Heart left ventricle (tissue), 16 donors: Measurements from ENCODE around the gene MINDY4. TPM values are rescaled to one million over a fixed set of nuclear protein-coding genes. Genes with fewer than 3 reads are reported as not detected.

Source experiments
- ATAC-seq, 4 donors: fragments of 200-7000 bp; cut with Tn5 transposase; one replicate each; pipeline ENCODE4 v1.9.1; 2020 to 2022; ENCODE audit warnings: moderate library complexity in 4 of 4, mild to moderate bottlenecking in 3 of 4, moderate number of reproducible peaks in 1 of 4
- DNase-seq, 5 donors: peaks; one replicate each; pipeline ENCODE4 v3.0.0-alpha.2; 2020
- H3K27ac ChIP-seq, 12 donors: fragments of 200-600 bp; sonication (generic) in 4 of 12; one replicate each; pipeline versions ENCODE4 v1.5.0 to v1.8.0; 2016 to 2022; ENCODE audit warnings: mild to moderate bottlenecking in 2 of 12
- H3K27me3 ChIP-seq, 9 donors: fragments of 200-600 bp; sonication (generic) in 2 of 9; one replicate each; pipeline versions ENCODE4 v1.5.1 to v1.8.0; 2016 to 2022; ENCODE audit warnings: mild to moderate bottlenecking in 3 of 9
- H3K36me3 ChIP-seq, 9 donors: fragments of 200-600 bp; sonication (generic) in 2 of 9; one replicate each; pipeline versions ENCODE4 v1.5.0 to v1.8.0; 2018 to 2022; ENCODE audit warnings: mild to moderate bottlenecking in 2 of 9
- H3K4me1 ChIP-seq, 12 donors: fragments of 200-600 bp; sonication (generic) in 4 of 12; one replicate each; pipeline versions ENCODE4 v1.5.0 to v1.8.0; 2016 to 2022; ENCODE audit warnings: mild to moderate bottlenecking in 3 of 12
- H3K4me3 ChIP-seq, 12 donors: fragments of 200-600 bp; sonication (generic) in 4 of 12; one replicate each; pipeline versions ENCODE4 v1.5.0 to v1.8.0; 2017 to 2022; ENCODE audit warnings: mild to moderate bottlenecking in 9 of 12, moderate library complexity in 4 of 12
- H3K9me3 ChIP-seq, 12 donors: fragments of 200-600 bp; sonication (generic) in 4 of 12; one replicate each; pipeline versions ENCODE4 v1.5.0 to v1.8.0; 2016 to 2022; ENCODE audit warnings: mild to moderate bottlenecking in 1 of 12
- CTCF ChIP-seq, 12 donors: fragments of 200-600 bp; sonication (generic) in 4 of 12; IDR thresholded peaks; one replicate each; pipeline versions ENCODE4 v1.5.0 to v1.8.0; 2018 to 2022; ENCODE audit warnings: antibody characterized with exemption in 12 of 12, mild to moderate bottlenecking in 5 of 12
- POLR2A ChIP-seq, 2 donors: fragments of 450-650 bp; IDR thresholded peaks; one replicate each; pipeline ENCODE4 v1.6.1; 2017; ENCODE audit warnings: antibody characterized with exemption in 2 of 2, mild to moderate bottlenecking in 2 of 2, moderate library complexity in 2 of 2
- WGBS, 4 donors: extraction: QIAGEN DNeasy Blood & Tissue Kit in 2 of 4; methylation state at CpG; one replicate each; pipeline versions ENCODE4 v1.1.5 to v1.1.7; 2013 to 2018; 5-methylcytosine and 5-hydroxymethylcytosine counted together
- intact Hi-C, 10 donors: fragments of 100-400 bp; cut with DNase I; formaldehyde crosslinking; loops; one replicate each; pipeline versions ENCODE4 v1.11.1 to v1.14.2; 2022
- polyA plus RNA-seq, 2 donors: library from polyadenylated mRNA; stranded (reverse); fragments of 200-250 nt; gene quantifications; one replicate each; pipeline ENCODE4 v1.2.3, GENCODE V29; 2013
- total RNA-seq, 9 donors: library from RNA; depleted of rRNA in 2 of 9; stranded (reverse); fragments of >200 nt in 2 of 9; fragmentation: NEBNext Ultra II Directional in 3 of 9; extraction: Animal tissue kit (Norgen Biotek cat#: 25700) in 3 of 9; gene quantifications; one replicate each; pipeline versions ENCODE4 v1.1.0 to v1.2.4, GENCODE V29; 2016 to 2023
- donor health status: ischemic (EF 13 %, LVEDD 7.1; RV severe dilation, severe dysfunction).
- donor health status: healthy with polysubstance abuse.
- donor health status: DM: no; HTN: yes; CAD: no.
- donor health status: DM: no; HTN: no; CAD: no.
- donor health status: ischemic (EF 25% LVEDD 6.9; RV normal size, moderate dysfunction).
- donor health status: ischemic (EF 25% LVEDD 5.7; RV mildly dilated, moderate dysfunction).
- donor health status: healthy.
- donor health status: DM: yes; HTN: yes; CAD: no.
- donor health status: ischemic (EF 35%, LVEDD 5.7; RV mildly dilated, moderate dysfunction).
- donor health status: nonischemic (EF 11% LVEDD 7.7; RV severe dilation, severe dysfunction).
- donor health status: DM: yes; HTN: yes; CAD: no.
- donor health status: PGD.
- donor health status: ischemic (EF 29% LVEDD 5.4; RV normal size, mild dysfunction).
- donor health status: nonischemic (EF 23%, LVEDD 6.1; RV moderate dilation, normal function).

Gene MINDY4
- total and polyA plus RNA-seq, 11 donors = 1.3 to 6.0 (median 2.9) TPM

DNA sequence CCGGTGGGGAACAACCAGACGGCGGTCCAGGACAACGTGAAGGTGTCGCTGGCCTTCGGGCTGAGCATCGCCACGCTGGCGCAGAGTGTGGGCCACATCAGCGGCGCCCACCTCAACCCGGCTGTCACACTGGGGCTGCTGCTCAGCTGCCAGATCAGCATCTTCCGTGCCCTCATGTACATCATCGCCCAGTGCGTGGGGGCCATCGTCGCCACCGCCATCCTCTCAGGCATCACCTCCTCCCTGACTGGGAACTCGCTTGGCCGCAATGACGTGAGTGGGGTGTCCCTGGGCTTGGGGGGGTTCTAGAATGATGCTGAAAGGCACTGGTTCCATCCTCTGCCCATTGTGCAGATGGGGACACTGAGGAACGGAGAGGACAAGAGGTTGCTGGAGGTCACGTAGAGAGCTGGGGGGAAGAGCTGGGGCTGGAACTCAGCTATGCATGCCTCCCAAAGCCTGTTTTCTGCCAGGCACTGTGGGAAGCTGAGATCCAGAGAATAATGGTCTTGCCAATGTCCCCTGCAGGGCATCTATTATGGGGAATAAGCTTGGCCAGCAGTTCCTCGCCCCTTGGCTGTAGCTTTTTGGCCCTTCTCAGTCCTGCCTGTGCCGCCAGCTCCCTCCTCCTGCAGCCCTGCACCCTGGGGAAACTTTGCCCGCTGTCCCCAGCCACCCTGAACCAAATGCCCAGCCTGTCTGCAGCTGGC, 141.0 kb downstream of the MINDY4 start:
- no peak for ATAC-seq
- Histone ChIP-seq H3K4me3 (peak overlapping the region; percentile 42 to 82 (median 61)), H3K9me3 (no peaks in the 10 kb centered on the region), H3K27ac (peak overlapping the region; percentile 73 to 94 (median 82)), H3K27me3 (no peaks in the 10 kb centered on the region), H3K36me3 (no peaks in the 10 kb centered on the region), H3K4me1 (peaks cover 11 to 98% (median 68%) of the 10 kb centered on the region in 12 donors)
- DNase-seq = peak in 1 of 5 donors; percentile 60
- intact Hi-C loops = loop anchor here in 4 of 10 donors (5.0 to 10.0 kb wide), 2 partner anchors 95 to 97 kb away; no protein-coding TSS in a partner anchor
- TF ChIP-seq POLR2A (IDR thresholded peaks at IDR 0.05) (no peak), CTCF (IDR thresholded peaks at IDR 0.05) (no peak)
- WGBS, 4 donors = 31 to 58% (median 46%) methylated on average over 12 to 26 of the region's 26 CpGs

DNA sequence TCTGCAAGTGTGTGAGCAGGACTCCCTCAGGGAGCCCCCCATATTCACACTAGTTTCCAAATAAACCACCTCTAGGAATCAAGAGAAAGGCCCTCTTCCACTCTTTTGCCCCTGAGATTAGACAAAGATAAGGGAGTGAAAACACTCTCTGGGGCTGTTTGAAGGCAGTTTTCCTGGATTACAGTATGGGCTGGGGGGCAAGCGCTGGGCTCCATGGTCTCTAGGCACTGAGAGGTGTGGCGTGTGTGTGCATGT, 141.4 kb downstream of the MINDY4 start:
- H3K27me3 ChIP-seq = no peaks in the 10 kb centered on the region
- peak overlapping the region; percentile 73 to 94 (median 82) for H3K27ac ChIP-seq
- peaks cover 11 to 98% (median 68%) of the 10 kb centered on the region in 12 donors for H3K4me1 ChIP-seq
- no peaks in the 10 kb centered on the region for H3K36me3 ChIP-seq
- ATAC-seq (no peak), DNase-seq (no peak)
- no peaks in the 10 kb centered on the region for H3K9me3 ChIP-seq
- TF ChIP-seq CTCF (IDR thresholded peaks at IDR 0.05) (no peak), POLR2A (IDR thresholded peaks at IDR 0.05) (no peak)
- WGBS, 4 donors = 19 to 51% (median 43%) methylated on average over 2 of the region's 2 CpGs
- H3K4me3 ChIP-seq = peak overlapping the region; percentile 42 to 82 (median 61)
- intact Hi-C loops = loop anchor here in 4 of 10 donors (5.0 to 10.0 kb wide), 2 partner anchors 95 to 98 kb away; no protein-coding TSS in a partner anchor

DNA sequence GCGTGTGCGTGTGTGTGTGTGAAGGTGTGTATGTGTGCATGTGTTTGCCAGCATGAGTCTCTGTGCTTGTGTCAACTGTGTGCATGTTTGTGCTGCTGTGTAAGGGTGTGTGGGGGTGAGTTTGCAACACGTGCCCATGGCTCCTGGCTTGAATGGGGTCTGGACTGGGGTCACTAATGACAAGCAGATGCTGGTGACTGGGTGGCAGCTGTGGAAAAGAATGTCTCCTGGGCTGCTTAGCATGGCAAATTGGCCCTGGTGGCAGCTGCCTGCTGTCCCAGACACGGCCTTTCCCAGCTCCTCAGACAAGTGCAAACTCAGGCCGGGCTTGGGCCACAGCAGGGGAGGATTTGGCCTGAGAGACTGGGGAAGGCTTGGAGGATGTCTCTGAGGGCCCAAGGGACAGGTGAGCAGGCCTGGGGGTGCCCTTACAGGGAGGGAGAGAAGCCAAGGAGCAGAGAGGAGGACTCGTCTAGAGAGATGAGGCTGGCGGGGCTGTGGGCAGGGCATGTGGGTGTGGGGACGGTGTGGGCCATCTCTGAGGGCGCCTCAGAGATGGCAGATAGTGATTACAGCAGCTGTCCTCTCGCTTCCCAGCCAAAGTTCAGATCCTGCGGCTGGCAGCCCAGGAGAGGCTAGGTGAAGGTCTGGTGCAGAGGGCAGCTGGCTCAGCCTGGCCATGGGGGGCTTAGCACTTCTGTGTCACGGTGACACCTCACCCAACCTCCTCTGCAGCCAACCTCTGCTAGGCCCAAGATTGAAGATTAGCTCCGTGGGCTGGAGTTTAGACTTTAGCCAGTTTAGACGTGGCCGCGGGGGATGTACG, 142.0 kb downstream of the MINDY4 start:
- peak overlapping the region; percentile 12 to 82 (median 60) for H3K4me3 ChIP-seq
- no peaks in the 10 kb centered on the region for H3K27me3 ChIP-seq
- no peaks in the 10 kb centered on the region for H3K36me3 ChIP-seq
- peak overlapping the region; percentile 73 to 94 (median 82) for H3K27ac ChIP-seq
- H3K4me1 ChIP-seq = peaks cover 8 to 98% (median 68%) of the 10 kb centered on the region in 12 donors
- TF ChIP-seq CTCF (IDR thresholded peaks at IDR 0.05) (no peak), POLR2A (IDR thresholded peaks at IDR 0.05) (no peak)
- H3K9me3 ChIP-seq = no peaks in the 10 kb centered on the region
- DNase-seq (peak in 1 of 5 donors; percentile 56), ATAC-seq (no peak)
- intact Hi-C loops = loop anchor here in 4 of 10 donors (5.0 to 10.0 kb wide), 2 partner anchors 96 to 98 kb away; no protein-coding TSS in a partner anchor
- WGBS, 4 donors = 36 to 48% (median 45%) methylated on average over 17 of the region's 17 CpGs
